Panc1 (cell line): ENCODE results near the gene CALD1. TPM values are rescaled to one million over a fixed set of nuclear protein-coding genes. Genes with fewer than 3 reads are reported as not detected.

Experiments
- ATAC-seq: fragments of 200-7000 bp; cut with Tn5 transposase; 2 replicates; pipeline ENCODE4 v1.9.1; 2020; ENCODE audit warnings: mild to moderate bottlenecking, moderate library complexity
- BruUV-seq: library from RNA; stranded (reverse); fragments of 400-500 nt; replicated peaks from 2 replicates; lab custom pipeline; 2021; lab: Mats Ljungman, UMichigan
- CTCF ChIA-PET: fragments of 300-600 bp; sonication (Branson Sonifier 250); formaldehyde crosslinking; loops from one replicate; lab custom pipeline; 2022; ENCODE audit warnings: antibody characterized with exemption; lab: Charles Lee
- POLR2A ChIA-PET: fragments of 300-600 bp; sonication (Branson Sonifier 250); formaldehyde crosslinking; loops from one replicate; lab custom pipeline; 2022; ENCODE audit warnings: antibody characterized with exemption; lab: Charles Lee
- DNase-seq: peaks from one replicate; pipeline ENCODE4 v3.0.0-alpha.2; 2010; ENCODE audit warnings: low read depth, low spot score
- H3K27ac ChIP-seq: 2 replicates; pipeline ENCODE4 v1.5.1; 2011; ENCODE audit warnings: mild to moderate bottlenecking, low read length, inconsistent platforms
- H3K27me3 ChIP-seq: fragments of 200-500 bp; sonication (Bioruptor generic); 2 replicates; pipeline ENCODE4 v1.6.0; 2014; ENCODE audit warnings: low read length, inconsistent platforms; ENCODE audit not compliant: control insufficient read depth, insufficient read depth
- H3K36me3 ChIP-seq: fragments of 200-500 bp; sonication (Bioruptor generic); 2 replicates; pipeline ENCODE4 v1.5.1; 2014; ENCODE audit warnings: inconsistent platforms, mild to moderate bottlenecking, low read length, moderate library complexity; ENCODE audit not compliant: control insufficient read depth, insufficient read depth
- H3K4me1 ChIP-seq: 2 replicates; pipeline ENCODE4 v1.5.1; 2011; ENCODE audit warnings: inconsistent platforms, mild to moderate bottlenecking, low read length, moderate library complexity; ENCODE audit not compliant: control insufficient read depth, insufficient read depth
- H3K4me3 ChIP-seq, 2 experiments: 2 replicates each; pipeline ENCODE4 v1.5.1; 2011 to 2012; ENCODE audit warnings: low read depth in 2 of 2, low read length in 2 of 2, mild to moderate bottlenecking in 2 of 2, inconsistent platforms in 1 of 2, moderate library complexity in 1 of 2
- H3K9me3 ChIP-seq: fragments of 200-500 bp; sonication (Bioruptor generic); 2 replicates; pipeline ENCODE4 v1.5.1; 2014; ENCODE audit warnings: low read depth, mild to moderate bottlenecking, inconsistent platforms, low read length, moderate library complexity; ENCODE audit not compliant: control insufficient read depth, insufficient read depth
- POLR2AphosphoS5 ChIP-seq: IDR thresholded peaks from 2 replicates; pipeline ENCODE4 v1.6.1; 2012; ENCODE audit warnings: mild to moderate bottlenecking, low read depth, low read length, moderate library complexity
- SIN3A ChIP-seq: IDR thresholded peaks from 2 replicates; pipeline ENCODE4 v1.6.1; 2012; ENCODE audit warnings: low read depth, mild to moderate bottlenecking, low read length, moderate library complexity, borderline replicate concordance; ENCODE audit not compliant: insufficient read depth
- TCF7L2 ChIP-seq: IDR thresholded peaks from 2 replicates; pipeline ENCODE4 v1.6.1; 2011; ENCODE audit warnings: mild to moderate bottlenecking, low read depth, low read length, inconsistent platforms
- in situ Hi-C: cut with HindIII; loops from 2 replicates; pipeline ENCODE4 v1.10.0; 2016; ENCODE audit warnings: low sequenced_read_pairs, low pct_unique_long_range_greater_than_20kb
- intact Hi-C: fragments of 100-400 bp; cut with micrococcal nuclease; formaldehyde crosslinking; loops from one replicate; pipeline ENCODE4 v1.10.0; 2022; ENCODE audit not compliant: unreplicated experiment
- total RNA-seq: library from RNA; stranded (reverse); gene quantifications from one replicate; pipeline ENCODE4 v1.2.1, GENCODE V29; 2021; ENCODE audit not compliant: unreplicated experiment
- TF ChIP-seq, protein P1 (sequence below): fragments of 450-650 bp; IDR thresholded peaks from 2 replicates; pipeline ENCODE4 v1.5.1; 2017; ENCODE audit warnings: mild to moderate bottlenecking
- TF ChIP-seq, protein P2 (sequence below), 2 experiments: IDR thresholded peaks; 2 replicates each; pipeline ENCODE4 v1.6.1; 2011 to 2012; ENCODE audit warnings: low read depth in 2 of 2, control low read depth in 1 of 2, low read length in 1 of 2, mild to moderate bottlenecking in 1 of 2, moderate library complexity in 1 of 2; ENCODE audit not compliant: insufficient read depth in 1 of 2

CALD1 gene
- total RNA-seq, 1 experiment from 2014 or later, result 9.2 TPM

DNA sequence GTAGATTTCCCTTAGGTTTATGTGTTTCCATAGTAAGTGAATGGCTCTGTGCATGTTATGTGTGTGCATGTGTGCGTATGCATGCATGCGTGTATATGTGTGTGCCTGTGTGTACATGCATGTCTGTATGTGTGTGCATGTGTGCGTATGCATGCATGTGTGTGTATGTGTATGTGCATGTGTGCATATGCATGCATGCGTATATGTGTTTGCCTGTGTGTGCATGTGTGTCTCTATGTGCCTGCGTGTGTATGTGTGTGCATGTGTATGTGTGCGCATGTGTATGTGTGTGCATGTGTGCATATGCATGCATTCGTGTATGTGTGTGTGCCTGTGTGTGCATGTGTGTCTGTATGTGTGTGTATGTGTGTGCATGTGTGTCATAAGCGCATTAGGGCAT, 108.1 kb downstream of the CALD1 start:
- CTCF ChIA-PET, result no interaction called here
- no peak for DNase-seq
- H3K27ac ChIP-seq, result no peak overlapping the region
- no peaks in the 10 kb centered on the region for H3K9me3 ChIP-seq
- H3K4me3 ChIP-seq, result no peak overlapping the region
- intact Hi-C loops, result no loop called here
- H3K36me3 ChIP-seq, result no peaks in the 10 kb centered on the region; the same call in 1 of the 2 replicates
- BruUV-seq, result no TSS peak
- ATAC-seq, result no peak
- TF ChIP-seq SIN3A (no peak), TCF7L2 (no peak), POLR2AphosphoS5 (no peak)
- TF ChIP-seq, protein P1, sequence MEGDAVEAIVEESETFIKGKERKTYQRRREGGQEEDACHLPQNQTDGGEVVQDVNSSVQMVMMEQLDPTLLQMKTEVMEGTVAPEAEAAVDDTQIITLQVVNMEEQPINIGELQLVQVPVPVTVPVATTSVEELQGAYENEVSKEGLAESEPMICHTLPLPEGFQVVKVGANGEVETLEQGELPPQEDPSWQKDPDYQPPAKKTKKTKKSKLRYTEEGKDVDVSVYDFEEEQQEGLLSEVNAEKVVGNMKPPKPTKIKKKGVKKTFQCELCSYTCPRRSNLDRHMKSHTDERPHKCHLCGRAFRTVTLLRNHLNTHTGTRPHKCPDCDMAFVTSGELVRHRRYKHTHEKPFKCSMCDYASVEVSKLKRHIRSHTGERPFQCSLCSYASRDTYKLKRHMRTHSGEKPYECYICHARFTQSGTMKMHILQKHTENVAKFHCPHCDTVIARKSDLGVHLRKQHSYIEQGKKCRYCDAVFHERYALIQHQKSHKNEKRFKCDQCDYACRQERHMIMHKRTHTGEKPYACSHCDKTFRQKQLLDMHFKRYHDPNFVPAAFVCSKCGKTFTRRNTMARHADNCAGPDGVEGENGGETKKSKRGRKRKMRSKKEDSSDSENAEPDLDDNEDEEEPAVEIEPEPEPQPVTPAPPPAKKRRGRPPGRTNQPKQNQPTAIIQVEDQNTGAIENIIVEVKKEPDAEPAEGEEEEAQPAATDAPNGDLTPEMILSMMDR, result no peak
- TF ChIP-seq, protein P2, sequence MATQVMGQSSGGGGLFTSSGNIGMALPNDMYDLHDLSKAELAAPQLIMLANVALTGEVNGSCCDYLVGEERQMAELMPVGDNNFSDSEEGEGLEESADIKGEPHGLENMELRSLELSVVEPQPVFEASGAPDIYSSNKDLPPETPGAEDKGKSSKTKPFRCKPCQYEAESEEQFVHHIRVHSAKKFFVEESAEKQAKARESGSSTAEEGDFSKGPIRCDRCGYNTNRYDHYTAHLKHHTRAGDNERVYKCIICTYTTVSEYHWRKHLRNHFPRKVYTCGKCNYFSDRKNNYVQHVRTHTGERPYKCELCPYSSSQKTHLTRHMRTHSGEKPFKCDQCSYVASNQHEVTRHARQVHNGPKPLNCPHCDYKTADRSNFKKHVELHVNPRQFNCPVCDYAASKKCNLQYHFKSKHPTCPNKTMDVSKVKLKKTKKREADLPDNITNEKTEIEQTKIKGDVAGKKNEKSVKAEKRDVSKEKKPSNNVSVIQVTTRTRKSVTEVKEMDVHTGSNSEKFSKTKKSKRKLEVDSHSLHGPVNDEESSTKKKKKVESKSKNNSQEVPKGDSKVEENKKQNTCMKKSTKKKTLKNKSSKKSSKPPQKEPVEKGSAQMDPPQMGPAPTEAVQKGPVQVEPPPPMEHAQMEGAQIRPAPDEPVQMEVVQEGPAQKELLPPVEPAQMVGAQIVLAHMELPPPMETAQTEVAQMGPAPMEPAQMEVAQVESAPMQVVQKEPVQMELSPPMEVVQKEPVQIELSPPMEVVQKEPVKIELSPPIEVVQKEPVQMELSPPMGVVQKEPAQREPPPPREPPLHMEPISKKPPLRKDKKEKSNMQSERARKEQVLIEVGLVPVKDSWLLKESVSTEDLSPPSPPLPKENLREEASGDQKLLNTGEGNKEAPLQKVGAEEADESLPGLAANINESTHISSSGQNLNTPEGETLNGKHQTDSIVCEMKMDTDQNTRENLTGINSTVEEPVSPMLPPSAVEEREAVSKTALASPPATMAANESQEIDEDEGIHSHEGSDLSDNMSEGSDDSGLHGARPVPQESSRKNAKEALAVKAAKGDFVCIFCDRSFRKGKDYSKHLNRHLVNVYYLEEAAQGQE (IDR thresholded peaks at IDR 0.05; ENCODE audit: insufficient read depth in 1 of 2, low read depth in 2 of 2, low read length in 1 of 2), result no peak
- peaks cover 4% of the 10 kb centered on the region; the same call in 1 of the 2 replicates for H3K27me3 ChIP-seq
- in situ Hi-C loops, result no loop called here
- peaks cover 4% of the 10 kb centered on the region; the same call in 1 of the 2 replicates for H3K4me1 ChIP-seq
- POLR2A ChIA-PET, result no interaction called here

DNA sequence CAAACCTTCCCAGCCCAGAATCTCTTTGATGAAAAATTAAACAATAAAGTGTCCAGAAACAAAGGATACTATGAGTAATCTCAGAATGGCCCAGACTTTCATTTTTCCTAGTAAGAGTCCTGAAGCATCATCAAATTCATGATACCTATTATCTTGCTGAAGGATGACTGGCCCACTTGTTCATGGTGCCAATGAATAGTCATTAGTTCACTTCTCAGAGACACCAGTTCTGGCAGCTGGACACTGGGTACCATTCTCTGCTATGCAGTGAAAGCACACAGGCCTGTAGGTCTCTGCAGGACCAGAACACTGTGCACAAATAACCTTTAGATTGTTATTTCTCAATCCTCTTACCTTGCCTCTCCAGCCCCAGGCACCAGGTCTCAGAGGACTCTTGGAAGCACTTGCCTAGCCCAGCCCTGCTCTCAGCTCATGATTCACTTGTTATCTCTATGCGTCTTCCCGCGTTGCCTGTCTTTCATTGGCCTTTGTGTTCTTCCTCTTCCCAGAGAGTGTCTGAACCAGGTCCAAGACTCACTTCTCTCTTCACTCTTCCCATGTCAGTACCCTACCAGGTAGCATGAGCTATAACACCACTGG, 108.8 kb downstream of the CALD1 start:
- Histone ChIP-seq H3K4me3 (no peak overlapping the region), H3K36me3 (no peaks in the 10 kb centered on the region; the same call in 1 of the 2 replicates), H3K9me3 (no peaks in the 10 kb centered on the region), H3K4me1 (peaks cover 4% of the 10 kb centered on the region; the same call in 1 of the 2 replicates), H3K27ac (no peak overlapping the region), H3K27me3 (peaks cover 4% of the 10 kb centered on the region; the same call in 1 of the 2 replicates)
- POLR2A ChIA-PET, result no interaction called here
- no TSS peak for BruUV-seq
- TF ChIP-seq, protein P1, result no peak
- TF ChIP-seq POLR2AphosphoS5 (no peak), SIN3A (no peak), TCF7L2 (no peak)
- TF ChIP-seq, protein P2 (IDR thresholded peaks at IDR 0.05; ENCODE audit: insufficient read depth in 1 of 2, low read depth in 2 of 2, low read length in 1 of 2), result no peak
- CTCF ChIA-PET, result no interaction called here
- intact Hi-C loops (no loop called here), in situ Hi-C loops (no loop called here)
- ATAC-seq (no peak), DNase-seq (no peak)
